Muscle of leg (tissue), 9 donors: ENCODE data around the gene CLK2. TPM values are rescaled to one million over a fixed set of nuclear protein-coding genes. Genes with fewer than 3 reads are reported as not detected.

Experiments used
- polyA plus RNA-seq, 8 donors: library from polyadenylated mRNA; unstranded; fragments of 120-200 nt; gene quantifications; one replicate each; pipeline versions ENCODE4 v1.2.1 to v1.2.3, GENCODE V29; 2013; ENCODE audit warnings: inconsistent platforms in 1 of 8, low replicate concordance in 1 of 8; ENCODE audit not compliant: insufficient read length in 8 of 8, insufficient read depth in 1 of 8
- total RNA-seq: library from RNA; stranded (reverse); fragments of 120-200 nt; gene quantifications from one replicate; pipeline ENCODE4 v1.2.4, GENCODE V29; 2013

The CLK2 gene
- total and polyA plus RNA-seq, 9 donors, result 26.1 to 50.9 (median 42.2) TPM

Other genes with a start within 250 kb of the CLK2 start
- 0.49 TPM for gene DCST2, start 239.7 kb downstream of the CLK2 start, total RNA-seq
- 1 to 10 TPM in 3 of 8 donors, under 1 TPM in 5; 0.58 to 1.6 (median 0.84) TPM for gene DCST2, start 239.7 kb downstream of the CLK2 start, polyA plus RNA-seq
- not detected for gene DCST1, start 239.7 kb downstream of the CLK2 start, total RNA-seq
- under 1 TPM; 0.10 to 0.30 (median 0.16) TPM for gene DCST1, start 239.7 kb downstream of the CLK2 start, polyA plus RNA-seq
- 41.8 TPM for gene ADAM15, start 222.2 kb downstream of the CLK2 start, total RNA-seq
- gene ADAM15, start 222.2 kb downstream of the CLK2 start, polyA plus RNA-seq, result 10 to 100 TPM; 57.9 to 83.2 (median 70.8) TPM
- gene EFNA4, start 209.8 kb downstream of the CLK2 start, total RNA-seq, result 7.5 TPM
- gene EFNA4, start 209.8 kb downstream of the CLK2 start, polyA plus RNA-seq, result 1 to 10 TPM; 5.6 to 9.5 (median 6.8) TPM
- 2.1 TPM for gene EFNA3, start 194.7 kb downstream of the CLK2 start, total RNA-seq
- 1 to 10 TPM; 1.7 to 3.9 (median 2.3) TPM for gene EFNA3, start 194.7 kb downstream of the CLK2 start, polyA plus RNA-seq
- 15.3 TPM for gene EFNA1, start 145.6 kb downstream of the CLK2 start, total RNA-seq
- gene EFNA1, start 145.6 kb downstream of the CLK2 start, polyA plus RNA-seq, result 10 to 100 TPM; 18.3 to 37.5 (median 24.9) TPM
- gene SLC50A1, start 137.7 kb downstream of the CLK2 start, total RNA-seq, result 18.6 TPM
- 10 to 100 TPM; 18.6 to 26.2 (median 21.4) TPM for gene SLC50A1, start 137.7 kb downstream of the CLK2 start, polyA plus RNA-seq
- gene DPM3, start 133.0 kb downstream of the CLK2 start, total RNA-seq, result 21.1 TPM
- 10 to 100 TPM; 20.1 to 27.9 (median 23.6) TPM for gene DPM3, start 133.0 kb downstream of the CLK2 start, polyA plus RNA-seq
- 70.4 TPM for gene KRTCAP2, start 100.2 kb downstream of the CLK2 start, total RNA-seq
- 10 to 100 TPM; 74.7 to 89.5 (median 87.6) TPM for gene KRTCAP2, start 100.2 kb downstream of the CLK2 start, polyA plus RNA-seq
- gene TRIM46, start 99.7 kb downstream of the CLK2 start, total RNA-seq, result 0.22 TPM
- gene TRIM46, start 99.7 kb downstream of the CLK2 start, polyA plus RNA-seq, result under 1 TPM; 0.29 to 0.81 (median 0.57) TPM
- 85.5 TPM for gene THBS3, start 65.6 kb downstream of the CLK2 start, total RNA-seq
- 10 to 100 TPM; 62.8 to 83.2 (median 70.4) TPM for gene THBS3, start 65.6 kb downstream of the CLK2 start, polyA plus RNA-seq
- 19.7 TPM for gene MTX1, start 64.8 kb downstream of the CLK2 start, total RNA-seq
- gene MTX1, start 64.8 kb downstream of the CLK2 start, polyA plus RNA-seq, result 10 to 100 TPM; 19.6 to 24.5 (median 21.8) TPM
- gene ENTREP3, start 18.0 kb downstream of the CLK2 start, total RNA-seq, result 4.2 TPM
- gene ENTREP3, start 18.0 kb downstream of the CLK2 start, polyA plus RNA-seq, result 10 to 100 TPM; 12.3 to 21.7 (median 16.8) TPM
- 24.6 TPM for gene SCAMP3, start 11.1 kb downstream of the CLK2 start, total RNA-seq
- gene SCAMP3, start 11.1 kb downstream of the CLK2 start, polyA plus RNA-seq, result 10 to 100 TPM; 36.3 to 51.4 (median 40.8) TPM
- gene HCN3, start 4.0 kb upstream of the CLK2 start, total RNA-seq, result 1.6 TPM
- 1 to 10 TPM; 3.4 to 6.7 (median 4.0) TPM for gene HCN3, start 4.0 kb upstream of the CLK2 start, polyA plus RNA-seq
- gene PKLR, start 27.9 kb upstream of the CLK2 start, total RNA-seq, result 0.04 TPM
- gene PKLR, start 27.9 kb upstream of the CLK2 start, polyA plus RNA-seq, result 1 to 10 TPM in 1 of 8 donors, under 1 TPM in 6, not detected in 1; 0.08 to 2.1 (median 0.26) TPM
- 120 TPM for gene FDPS, start 35.4 kb upstream of the CLK2 start, total RNA-seq
- 100 to 1,000 TPM; 102 to 125 (median 116) TPM for gene FDPS, start 35.4 kb upstream of the CLK2 start, polyA plus RNA-seq
- 12.1 TPM for gene RUSC1, start 47.4 kb upstream of the CLK2 start, total RNA-seq
- gene RUSC1, start 47.4 kb upstream of the CLK2 start, polyA plus RNA-seq, result 10 to 100 TPM; 23.0 to 33.4 (median 27.4) TPM